ENCODE measurements around the gene CCDC88B.
"Not testable (repeated sequence)": the region's sequence is repeated elsewhere in the genome, so short reads cannot be mapped to it uniquely, and the experiment has no call there.

CCDC88B gene

DNA sequence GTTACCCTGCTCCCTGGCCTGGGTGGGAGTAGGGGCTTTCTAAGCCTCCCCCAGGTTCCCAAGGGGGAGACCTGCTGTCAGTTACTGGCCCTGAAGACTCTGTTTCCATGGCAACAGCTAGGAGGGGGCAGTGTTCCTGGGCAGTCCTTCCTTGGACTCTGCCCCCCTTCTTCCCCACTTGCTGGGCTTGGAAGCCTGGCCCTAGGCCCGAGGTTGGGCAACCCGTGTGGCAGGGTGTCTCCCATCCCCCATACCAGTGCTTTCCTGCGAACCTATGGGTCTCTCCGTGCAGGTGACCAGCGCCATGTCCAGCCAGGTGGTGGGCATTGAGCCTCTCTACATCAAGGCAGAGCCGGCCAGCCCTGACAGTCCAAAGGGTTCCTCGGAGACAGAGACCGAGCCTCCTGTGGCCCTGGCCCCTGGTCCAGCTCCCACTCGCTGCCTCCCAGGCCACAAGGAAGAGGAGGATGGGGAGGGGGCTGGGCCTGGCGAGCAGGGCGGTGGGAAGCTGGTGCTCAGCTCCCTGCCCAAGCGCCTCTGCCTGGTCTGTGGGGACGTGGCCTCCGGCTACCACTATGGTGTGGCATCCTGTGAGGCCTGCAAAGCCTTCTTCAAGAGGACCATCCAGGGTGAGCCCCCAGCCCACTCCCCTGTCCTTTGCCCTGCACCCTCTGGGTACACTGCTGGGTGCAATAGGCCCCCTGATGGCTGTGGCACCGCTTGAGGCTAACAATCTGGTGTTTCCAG lies 33.0 kb upstream of the CCDC88B start:
- H3K4me3 ChIP-seq (ENCODE audit: low read depth, low read length): peak overlapping the region; percentile 69; the same call in 1 of the 2 replicates
- TF ChIP-seq, protein P1, sequence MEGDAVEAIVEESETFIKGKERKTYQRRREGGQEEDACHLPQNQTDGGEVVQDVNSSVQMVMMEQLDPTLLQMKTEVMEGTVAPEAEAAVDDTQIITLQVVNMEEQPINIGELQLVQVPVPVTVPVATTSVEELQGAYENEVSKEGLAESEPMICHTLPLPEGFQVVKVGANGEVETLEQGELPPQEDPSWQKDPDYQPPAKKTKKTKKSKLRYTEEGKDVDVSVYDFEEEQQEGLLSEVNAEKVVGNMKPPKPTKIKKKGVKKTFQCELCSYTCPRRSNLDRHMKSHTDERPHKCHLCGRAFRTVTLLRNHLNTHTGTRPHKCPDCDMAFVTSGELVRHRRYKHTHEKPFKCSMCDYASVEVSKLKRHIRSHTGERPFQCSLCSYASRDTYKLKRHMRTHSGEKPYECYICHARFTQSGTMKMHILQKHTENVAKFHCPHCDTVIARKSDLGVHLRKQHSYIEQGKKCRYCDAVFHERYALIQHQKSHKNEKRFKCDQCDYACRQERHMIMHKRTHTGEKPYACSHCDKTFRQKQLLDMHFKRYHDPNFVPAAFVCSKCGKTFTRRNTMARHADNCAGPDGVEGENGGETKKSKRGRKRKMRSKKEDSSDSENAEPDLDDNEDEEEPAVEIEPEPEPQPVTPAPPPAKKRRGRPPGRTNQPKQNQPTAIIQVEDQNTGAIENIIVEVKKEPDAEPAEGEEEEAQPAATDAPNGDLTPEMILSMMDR (IDR thresholded peaks at IDR 0.05; ENCODE audit: low read depth, low read length): no peak

DNA sequence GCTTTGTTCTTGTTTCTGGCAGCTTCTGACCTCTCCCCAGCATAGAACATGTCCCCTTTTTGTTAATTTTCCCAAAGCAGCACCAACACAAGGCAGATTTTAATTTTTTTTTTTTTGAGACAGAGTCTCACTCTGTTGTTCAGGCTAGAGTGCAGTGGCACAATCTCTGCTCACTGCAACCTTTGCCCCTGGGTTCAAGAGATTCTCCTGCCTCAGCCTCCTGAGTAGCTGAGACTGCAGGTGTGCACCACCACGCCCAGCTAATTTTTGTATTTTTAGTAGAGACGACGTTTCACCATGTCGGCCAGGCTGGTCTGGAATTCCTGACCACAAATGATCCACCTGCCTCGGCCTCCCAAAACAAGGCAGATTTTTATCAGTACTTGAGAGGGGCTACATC lies 32.2 kb upstream of the CCDC88B start:
- not testable (repeated sequence) for H3K4me3 ChIP-seq (ENCODE audit: low read depth, low read length)

DNA sequence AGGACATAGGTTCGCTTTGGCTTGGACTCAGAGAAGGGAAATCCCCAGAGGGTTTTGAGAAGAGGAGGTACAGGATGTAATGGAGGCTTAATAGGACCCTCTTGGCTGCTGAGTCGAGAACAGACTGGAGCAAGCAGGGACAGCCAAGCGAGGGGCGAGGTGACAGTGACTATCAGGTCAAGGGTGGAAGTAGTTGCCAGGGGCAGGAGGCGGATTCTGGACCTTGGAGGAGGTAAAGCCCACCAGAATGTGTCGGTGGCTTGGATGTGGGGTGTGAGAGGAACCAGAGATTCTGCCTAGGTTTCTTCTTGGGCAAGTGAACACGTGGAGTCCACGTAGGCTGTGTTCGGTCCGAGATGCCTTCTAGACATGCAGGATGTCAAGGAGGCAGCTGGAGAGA lies 27.1 kb upstream of the CCDC88B start:
- TF ChIP-seq, protein P1 (IDR thresholded peaks at IDR 0.05; ENCODE audit: low read depth, low read length): no peak
- no peak overlapping the region for H3K4me3 ChIP-seq (ENCODE audit: low read depth, low read length)

DNA sequence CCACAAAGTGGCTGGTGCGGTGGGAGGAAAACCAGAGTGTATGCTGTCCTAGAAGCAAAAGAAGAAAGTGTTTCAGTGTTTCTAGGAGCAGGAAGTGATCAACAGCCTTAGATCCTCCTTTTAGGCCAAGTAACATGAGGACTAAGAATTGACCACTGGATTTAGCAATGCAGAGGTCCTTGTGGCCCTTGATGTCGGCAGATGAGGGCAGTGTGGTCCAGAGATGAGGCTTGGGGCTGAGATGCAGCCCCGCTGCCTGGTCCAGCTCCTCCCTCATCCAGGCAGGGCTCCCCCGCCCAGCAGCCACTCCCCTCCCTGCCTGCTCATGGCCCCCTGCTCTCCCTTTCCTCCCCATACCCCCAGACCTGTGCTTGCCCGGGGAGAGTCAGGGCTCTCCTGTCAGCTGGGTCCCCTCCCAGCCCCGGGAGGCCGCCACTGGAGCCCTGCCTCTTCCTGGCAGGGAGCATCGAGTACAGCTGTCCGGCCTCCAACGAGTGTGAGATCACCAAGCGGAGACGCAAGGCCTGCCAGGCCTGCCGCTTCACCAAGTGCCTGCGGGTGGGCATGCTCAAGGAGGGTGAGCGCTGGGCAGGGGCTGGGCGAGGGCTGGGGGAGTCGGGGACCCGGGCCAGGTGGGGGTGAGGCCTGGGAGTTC lies 26.4 kb upstream of the CCDC88B start:
- H3K4me3 ChIP-seq (ENCODE audit: low read depth, low read length): no peak overlapping the region
- TF ChIP-seq, protein P1 (IDR thresholded peaks at IDR 0.05; ENCODE audit: low read depth, low read length): no peak

DNA sequence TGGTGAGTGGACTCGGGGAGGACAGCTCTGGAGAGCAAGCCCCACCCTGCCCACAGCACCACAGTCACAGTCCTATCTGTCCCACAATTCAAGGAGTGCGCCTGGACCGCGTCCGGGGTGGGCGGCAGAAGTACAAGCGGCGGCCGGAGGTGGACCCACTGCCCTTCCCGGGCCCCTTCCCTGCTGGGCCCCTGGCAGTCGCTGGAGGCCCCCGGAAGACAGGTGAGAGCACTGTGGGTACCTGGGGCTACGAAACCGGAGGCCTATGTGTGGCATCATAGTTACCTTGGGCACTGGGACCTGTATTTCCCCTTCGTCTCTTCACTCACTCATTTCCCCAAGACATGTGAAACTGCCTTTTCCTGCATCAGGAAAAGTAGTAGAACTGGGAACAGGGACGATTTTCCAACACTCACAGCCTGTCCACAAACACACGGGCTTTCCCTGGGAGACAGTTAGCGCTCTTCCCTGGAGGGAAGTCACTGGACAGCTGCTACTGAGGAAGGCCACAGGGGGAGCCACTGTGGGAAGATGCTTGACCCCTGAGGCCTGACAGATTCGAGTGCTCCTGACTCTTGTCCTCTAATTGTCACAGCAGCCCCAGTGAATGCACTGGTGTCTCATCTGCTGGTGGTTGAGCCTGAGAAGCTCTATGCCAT lies 25.7 kb upstream of the CCDC88B start:
- TF ChIP-seq, protein P1 (IDR thresholded peaks at IDR 0.05; ENCODE audit: low read depth, low read length): 0 out of 2 replicates have a peak, but pooled peaks have one; percentile 15
- H3K4me3 ChIP-seq (ENCODE audit: low read depth, low read length): no peak overlapping the region

DNA sequence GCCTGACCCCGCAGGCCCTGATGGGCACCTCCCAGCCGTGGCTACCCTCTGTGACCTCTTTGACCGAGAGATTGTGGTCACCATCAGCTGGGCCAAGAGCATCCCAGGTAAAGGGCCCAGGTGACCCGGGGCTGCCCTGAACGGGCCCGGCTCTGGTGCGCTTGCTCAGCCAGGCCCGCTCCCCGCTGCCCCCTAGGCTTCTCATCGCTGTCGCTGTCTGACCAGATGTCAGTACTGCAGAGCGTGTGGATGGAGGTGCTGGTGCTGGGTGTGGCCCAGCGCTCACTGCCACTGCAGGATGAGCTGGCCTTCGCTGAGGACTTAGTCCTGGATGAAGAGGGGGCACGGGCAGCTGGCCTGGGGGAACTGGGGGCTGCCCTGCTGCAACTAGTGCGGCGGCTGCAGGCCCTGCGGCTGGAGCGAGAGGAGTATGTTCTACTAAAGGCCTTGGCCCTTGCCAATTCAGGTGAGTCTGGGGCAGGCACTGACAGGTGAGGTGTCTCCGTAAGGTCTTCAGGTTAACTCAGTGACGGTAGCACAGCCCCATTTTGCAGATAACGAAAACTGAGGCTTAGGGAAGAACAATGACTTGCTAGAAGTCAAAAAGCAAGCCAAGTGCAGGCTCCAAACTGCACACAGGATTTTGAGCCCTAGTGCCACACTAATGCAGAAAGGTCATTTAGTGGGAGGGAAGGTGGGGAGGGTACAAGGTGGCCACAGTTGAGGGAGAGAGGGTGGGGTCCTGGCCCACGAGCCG lies 25.0 kb upstream of the CCDC88B start:
- TF ChIP-seq, protein P1 (IDR thresholded peaks at IDR 0.05; ENCODE audit: low read depth, low read length): no peak
- no peak overlapping the region for H3K4me3 ChIP-seq (ENCODE audit: low read depth, low read length)

DNA sequence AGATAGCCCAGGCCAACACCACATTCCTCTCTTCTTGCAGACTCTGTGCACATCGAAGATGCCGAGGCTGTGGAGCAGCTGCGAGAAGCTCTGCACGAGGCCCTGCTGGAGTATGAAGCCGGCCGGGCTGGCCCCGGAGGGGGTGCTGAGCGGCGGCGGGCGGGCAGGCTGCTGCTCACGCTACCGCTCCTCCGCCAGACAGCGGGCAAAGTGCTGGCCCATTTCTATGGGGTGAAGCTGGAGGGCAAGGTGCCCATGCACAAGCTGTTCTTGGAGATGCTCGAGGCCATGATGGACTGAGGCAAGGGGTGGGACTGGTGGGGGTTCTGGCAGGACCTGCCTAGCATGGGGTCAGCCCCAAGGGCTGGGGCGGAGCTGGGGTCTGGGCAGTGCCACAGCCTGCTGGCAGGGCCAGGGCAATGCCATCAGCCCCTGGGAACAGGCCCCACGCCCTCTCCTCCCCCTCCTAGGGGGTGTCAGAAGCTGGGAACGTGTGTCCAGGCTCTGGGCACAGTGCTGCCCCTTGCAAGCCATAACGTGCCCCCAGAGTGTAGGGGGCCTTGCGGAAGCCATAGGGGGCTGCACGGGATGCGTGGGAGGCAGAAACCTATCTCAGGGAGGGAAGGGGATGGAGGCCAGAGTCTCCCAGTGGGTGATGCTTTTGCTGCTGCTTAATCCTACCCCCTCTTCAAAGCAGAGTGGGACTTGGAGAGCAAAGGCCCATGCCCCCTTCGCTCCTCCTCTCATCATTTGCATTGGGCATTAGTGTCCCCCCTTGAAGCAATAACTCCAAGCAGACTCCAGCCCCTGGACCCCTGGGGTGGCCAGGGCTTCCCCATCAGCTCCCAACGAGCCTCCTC lies 24.1 kb upstream of the CCDC88B start:
- H3K4me3 ChIP-seq (ENCODE audit: low read depth, low read length): peak overlapping the region; percentile 75; the same call in 1 of the 2 replicates
